ENCODE results near the gene RPS2.

DNA sequence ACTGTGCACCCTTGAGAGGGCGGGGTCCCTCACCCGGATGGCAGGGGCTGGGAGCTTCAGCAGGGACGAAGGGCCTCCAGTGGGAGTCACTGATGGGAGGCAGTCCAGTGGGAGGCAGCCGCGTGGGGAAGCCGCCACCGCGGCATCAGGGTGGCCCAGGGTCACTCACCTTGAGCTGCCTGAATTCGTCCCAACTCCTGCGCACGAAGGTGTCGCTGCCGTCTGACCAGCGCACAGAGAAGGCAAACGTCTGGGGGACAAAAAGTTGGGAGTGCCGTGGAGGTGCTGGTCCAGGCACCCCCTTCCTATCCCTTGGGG, 16.1 kb upstream of the RPS2 start:
- TF ChIP-seq ZNF76 (tag by site-specific recombination; IDR thresholded peaks at IDR 0.05; ENCODE audit: borderline replicate concordance, low read depth) = no peak
- TF ChIP-seq, protein P1, sequence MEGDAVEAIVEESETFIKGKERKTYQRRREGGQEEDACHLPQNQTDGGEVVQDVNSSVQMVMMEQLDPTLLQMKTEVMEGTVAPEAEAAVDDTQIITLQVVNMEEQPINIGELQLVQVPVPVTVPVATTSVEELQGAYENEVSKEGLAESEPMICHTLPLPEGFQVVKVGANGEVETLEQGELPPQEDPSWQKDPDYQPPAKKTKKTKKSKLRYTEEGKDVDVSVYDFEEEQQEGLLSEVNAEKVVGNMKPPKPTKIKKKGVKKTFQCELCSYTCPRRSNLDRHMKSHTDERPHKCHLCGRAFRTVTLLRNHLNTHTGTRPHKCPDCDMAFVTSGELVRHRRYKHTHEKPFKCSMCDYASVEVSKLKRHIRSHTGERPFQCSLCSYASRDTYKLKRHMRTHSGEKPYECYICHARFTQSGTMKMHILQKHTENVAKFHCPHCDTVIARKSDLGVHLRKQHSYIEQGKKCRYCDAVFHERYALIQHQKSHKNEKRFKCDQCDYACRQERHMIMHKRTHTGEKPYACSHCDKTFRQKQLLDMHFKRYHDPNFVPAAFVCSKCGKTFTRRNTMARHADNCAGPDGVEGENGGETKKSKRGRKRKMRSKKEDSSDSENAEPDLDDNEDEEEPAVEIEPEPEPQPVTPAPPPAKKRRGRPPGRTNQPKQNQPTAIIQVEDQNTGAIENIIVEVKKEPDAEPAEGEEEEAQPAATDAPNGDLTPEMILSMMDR (tag by site-specific recombination; IDR thresholded peaks at IDR 0.05) = no peak
- TF ChIP-seq ZNF24 (tag by site-specific recombination; IDR thresholded peaks at IDR 0.05) = no peak
- no peak for TF ChIP-seq YY1 (tag by site-specific recombination; IDR thresholded peaks at IDR 0.05)
- TF ChIP-seq ZNF473 (tag by site-specific recombination; IDR thresholded peaks at IDR 0.05) = no peak
- no peak for TF ChIP-seq ZBTB48 (tag by site-specific recombination; IDR thresholded peaks at IDR 0.05)
- no peak for TF ChIP-seq ZNF2 (tag by site-specific recombination; IDR thresholded peaks at IDR 0.05)
- TF ChIP-seq, protein P2, sequence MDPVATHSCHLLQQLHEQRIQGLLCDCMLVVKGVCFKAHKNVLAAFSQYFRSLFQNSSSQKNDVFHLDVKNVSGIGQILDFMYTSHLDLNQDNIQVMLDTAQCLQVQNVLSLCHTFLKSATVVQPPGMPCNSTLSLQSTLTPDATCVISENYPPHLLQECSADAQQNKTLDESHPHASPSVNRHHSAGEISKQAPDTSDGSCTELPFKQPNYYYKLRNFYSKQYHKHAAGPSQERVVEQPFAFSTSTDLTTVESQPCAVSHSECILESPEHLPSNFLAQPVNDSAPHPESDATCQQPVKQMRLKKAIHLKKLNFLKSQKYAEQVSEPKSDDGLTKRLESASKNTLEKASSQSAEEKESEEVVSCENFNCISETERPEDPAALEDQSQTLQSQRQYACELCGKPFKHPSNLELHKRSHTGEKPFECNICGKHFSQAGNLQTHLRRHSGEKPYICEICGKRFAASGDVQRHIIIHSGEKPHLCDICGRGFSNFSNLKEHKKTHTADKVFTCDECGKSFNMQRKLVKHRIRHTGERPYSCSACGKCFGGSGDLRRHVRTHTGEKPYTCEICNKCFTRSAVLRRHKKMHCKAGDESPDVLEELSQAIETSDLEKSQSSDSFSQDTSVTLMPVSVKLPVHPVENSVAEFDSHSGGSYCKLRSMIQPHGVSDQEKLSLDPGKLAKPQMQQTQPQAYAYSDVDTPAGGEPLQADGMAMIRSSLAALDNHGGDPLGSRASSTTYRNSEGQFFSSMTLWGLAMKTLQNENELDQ (tag by site-specific recombination; IDR thresholded peaks at IDR 0.05; ENCODE audit: low read depth) = no peak
- no peak for TF ChIP-seq BCL11A (tag by site-specific recombination; IDR thresholded peaks at IDR 0.05; ENCODE audit: low read depth)
- TF ChIP-seq KLF1 (tag by site-specific recombination; IDR thresholded peaks at IDR 0.05) = no peak
